ENCODE results near the gene ATF6.
A peak's percentile ranks its signal among the peaks of the same experiment; 100 is the strongest.

- TF ChIP-seq CEBPB (IDR thresholded peaks at IDR 0.05; ENCODE audit: low read depth, low read length) = no peak
- no peak for TF ChIP-seq SMC3 (IDR thresholded peaks at IDR 0.05; ENCODE audit: low read depth, low read length)
- TF ChIP-seq, protein P1, sequence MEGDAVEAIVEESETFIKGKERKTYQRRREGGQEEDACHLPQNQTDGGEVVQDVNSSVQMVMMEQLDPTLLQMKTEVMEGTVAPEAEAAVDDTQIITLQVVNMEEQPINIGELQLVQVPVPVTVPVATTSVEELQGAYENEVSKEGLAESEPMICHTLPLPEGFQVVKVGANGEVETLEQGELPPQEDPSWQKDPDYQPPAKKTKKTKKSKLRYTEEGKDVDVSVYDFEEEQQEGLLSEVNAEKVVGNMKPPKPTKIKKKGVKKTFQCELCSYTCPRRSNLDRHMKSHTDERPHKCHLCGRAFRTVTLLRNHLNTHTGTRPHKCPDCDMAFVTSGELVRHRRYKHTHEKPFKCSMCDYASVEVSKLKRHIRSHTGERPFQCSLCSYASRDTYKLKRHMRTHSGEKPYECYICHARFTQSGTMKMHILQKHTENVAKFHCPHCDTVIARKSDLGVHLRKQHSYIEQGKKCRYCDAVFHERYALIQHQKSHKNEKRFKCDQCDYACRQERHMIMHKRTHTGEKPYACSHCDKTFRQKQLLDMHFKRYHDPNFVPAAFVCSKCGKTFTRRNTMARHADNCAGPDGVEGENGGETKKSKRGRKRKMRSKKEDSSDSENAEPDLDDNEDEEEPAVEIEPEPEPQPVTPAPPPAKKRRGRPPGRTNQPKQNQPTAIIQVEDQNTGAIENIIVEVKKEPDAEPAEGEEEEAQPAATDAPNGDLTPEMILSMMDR (conservative IDR thresholded peaks at IDR 0.05; ENCODE audit: low read depth, low read length) = no peak
- 0 out of 2 replicates have a peak, but pooled peaks have one; percentile 54 for TF ChIP-seq FOS (IDR thresholded peaks at IDR 0.05; ENCODE audit: low read depth, low read length)
- TF ChIP-seq, protein P2, sequence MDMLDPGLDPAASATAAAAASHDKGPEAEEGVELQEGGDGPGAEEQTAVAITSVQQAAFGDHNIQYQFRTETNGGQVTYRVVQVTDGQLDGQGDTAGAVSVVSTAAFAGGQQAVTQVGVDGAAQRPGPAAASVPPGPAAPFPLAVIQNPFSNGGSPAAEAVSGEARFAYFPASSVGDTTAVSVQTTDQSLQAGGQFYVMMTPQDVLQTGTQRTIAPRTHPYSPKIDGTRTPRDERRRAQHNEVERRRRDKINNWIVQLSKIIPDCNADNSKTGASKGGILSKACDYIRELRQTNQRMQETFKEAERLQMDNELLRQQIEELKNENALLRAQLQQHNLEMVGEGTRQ (IDR thresholded peaks at IDR 0.05; ENCODE audit: low read depth, low read length) = no peak
- no peak for TF ChIP-seq RAD21 (IDR thresholded peaks at IDR 0.05; ENCODE audit: low read length)
- no peak for TF ChIP-seq MXI1 (IDR thresholded peaks at IDR 0.05; ENCODE audit: borderline replicate concordance, low read depth, low read length)
- no peak for TF ChIP-seq MAFK (IDR thresholded peaks at IDR 0.05; ENCODE audit: low read depth, low read length)
- no peak for TF ChIP-seq RCOR1 (IDR thresholded peaks at IDR 0.05; ENCODE audit: insufficient replicate concordance, low read length)
- no peak for TF ChIP-seq POLR2A (IDR thresholded peaks at IDR 0.05; ENCODE audit: low read depth, low read length)
- no peak for TF ChIP-seq ELK1 (IDR thresholded peaks at IDR 0.05; ENCODE audit: borderline replicate concordance, low read depth, low read length)
- no peak for TF ChIP-seq RFX5 (IDR thresholded peaks at IDR 0.05; ENCODE audit: low read depth, low read length)
- no peak for TF ChIP-seq CHD1 (IDR thresholded peaks at IDR 0.05; ENCODE audit: low read depth, low read length)
Measured at GRCh38 chr1:161730050-161730564, 36.0 kb upstream of the ATF6 start.
